HG03064 (cell line): Measurements from ENCODE around the gene RPL14.
"Not testable (repeated sequence)": the region's sequence is repeated elsewhere in the genome, so short reads cannot be mapped to it uniquely, and the experiment has no call there.

ENCODE experiments used
- ATAC-seq: cut with Tn5 transposase; IDR thresholded peaks from one replicate; pipeline ENCODE4 v1.9.1; 2021; ENCODE audit warnings: low read depth; ENCODE audit not compliant: unreplicated experiment

RPL14 gene

DNA sequence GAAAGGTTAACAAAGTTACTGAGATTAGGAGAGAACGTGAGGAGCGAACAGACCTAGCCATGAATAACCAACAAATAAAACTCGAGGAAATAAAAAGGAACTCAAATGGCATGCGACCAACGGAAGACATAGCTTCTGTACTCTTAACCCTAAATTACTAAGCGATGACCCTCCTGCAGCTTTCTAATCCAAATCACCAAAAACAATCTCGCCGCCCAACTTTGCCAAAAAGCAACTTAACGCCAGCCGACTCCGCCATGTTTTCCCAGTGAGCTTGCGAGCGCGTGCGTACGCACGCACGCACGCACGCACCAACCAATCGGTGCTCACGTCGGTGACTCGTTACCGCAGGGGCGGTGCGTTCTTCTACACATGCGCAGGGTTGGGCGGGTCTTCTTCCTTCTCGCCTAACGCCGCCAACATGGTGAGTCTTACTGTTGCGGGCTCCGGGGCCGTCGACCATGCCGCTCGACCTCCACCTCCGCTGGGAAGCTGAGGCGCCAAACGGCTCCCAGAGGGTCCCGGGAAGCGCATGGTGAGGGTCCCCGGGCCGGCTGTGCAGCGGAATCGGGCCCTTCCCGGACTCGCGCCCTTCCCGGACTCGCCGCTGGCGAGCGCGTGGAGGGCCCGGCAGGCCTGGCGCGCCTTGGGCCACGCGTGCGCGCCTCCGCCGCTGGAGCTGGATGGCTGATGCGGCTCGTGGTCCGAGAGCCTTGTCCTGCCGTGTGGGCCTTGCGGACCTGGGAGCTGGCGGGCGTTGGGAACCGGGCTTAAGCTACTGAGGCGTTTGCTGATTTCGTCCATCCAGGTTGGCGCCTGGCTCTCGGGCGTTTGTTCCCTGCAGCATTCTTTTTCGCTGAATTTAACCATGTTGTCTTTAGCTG lies at the start of gene RPL14:
Gene RPL14, plus strand, starts transcription at position 400 of the 884 bp plus-strand sequence. Its CDS starts 133 bp downstream, at position 533.
- peak; percentile 60 for ATAC-seq

DNA sequence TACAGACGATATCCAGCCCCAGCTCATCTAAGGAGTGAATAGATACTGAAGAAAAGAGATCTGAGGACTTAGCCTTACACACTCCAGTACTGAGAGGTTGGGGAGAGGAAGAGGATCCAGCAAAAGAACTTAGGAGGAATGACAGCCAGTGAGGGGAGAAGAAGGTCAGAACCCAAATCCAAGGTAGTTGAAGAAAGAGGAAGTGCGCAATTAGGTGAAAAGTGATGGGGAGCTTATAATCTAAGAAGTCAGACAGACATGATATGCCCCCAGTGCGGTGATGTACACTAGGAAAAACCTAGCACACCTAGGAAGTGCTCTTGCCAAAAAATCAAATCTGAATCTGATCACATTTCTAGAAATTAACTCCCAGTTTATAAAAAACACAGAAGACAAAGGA lies 49.5 kb upstream of the RPL14 start:
- no peak for ATAC-seq

DNA sequence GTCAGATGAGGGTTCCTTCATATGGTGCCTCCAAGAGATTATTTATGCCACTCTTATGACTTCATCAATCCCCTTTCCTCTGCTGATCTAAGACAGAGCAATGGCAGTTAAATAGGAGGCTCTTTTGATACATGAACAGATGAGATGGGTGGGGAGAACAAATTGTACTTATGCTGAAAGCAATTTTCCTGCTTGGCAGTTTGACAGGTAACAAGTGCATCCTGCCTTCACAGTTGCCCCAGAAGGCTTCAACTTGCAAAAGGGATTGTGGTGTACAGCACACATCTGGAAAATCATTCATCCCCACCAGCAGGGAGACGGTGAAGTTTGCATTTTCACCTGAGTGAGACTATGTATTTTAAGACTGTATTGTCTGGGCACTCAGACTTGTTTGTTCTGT lies 42.9 kb upstream of the RPL14 start:
- ATAC-seq = no peak

DNA sequence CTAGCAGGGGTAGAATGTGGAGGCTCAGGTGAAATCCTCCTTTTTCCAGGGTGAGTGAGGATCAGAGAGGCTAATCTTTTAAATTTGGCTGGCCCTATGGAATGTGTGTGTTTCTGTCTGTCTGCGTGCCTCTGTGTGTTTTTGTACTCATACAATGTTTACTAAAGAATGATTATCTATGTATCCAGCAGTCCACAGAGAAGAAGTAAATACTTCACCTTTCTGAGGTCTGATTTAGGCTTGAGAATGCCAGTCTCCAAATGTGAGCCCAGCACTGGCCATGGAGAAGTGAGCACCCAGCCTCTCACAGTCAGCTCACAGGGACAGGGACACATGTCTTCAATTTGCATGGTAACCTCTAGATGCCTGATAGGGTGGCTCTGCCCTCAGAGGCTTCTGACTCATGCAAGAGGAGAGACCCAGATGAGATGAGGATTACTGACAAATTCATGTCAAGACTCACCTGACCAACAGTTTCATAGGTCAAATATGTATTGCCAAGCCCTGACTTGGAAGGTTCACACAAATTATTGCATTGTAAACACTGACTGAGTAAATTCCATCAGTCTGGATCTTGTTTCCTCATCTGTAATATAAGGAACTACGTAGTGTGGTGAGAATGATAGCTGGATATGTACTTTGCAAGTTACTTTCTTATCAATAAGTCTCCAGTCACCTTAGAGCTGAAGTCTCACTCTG lies 39.1 kb upstream of the RPL14 start:
- ATAC-seq = no peak

DNA sequence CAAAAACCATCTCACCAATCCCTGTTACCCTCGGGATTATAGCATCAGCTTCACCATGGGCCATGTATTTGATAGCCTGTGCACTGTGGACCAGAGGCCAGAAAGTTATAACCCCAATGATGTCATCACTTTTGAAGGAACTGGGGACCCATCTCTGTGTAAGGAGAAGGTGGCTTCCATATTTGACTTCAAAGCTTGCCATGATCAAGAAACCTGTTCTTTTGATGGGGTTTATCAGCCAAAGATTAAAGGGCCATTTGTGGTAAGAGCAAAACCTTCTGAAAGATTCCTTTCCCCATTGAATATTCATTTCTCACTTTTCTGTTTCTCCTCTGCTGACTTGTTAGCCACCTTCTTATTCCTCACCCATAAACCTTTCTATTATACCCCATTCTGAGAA lies 34.3 kb upstream of the RPL14 start:
- ATAC-seq = no peak

DNA sequence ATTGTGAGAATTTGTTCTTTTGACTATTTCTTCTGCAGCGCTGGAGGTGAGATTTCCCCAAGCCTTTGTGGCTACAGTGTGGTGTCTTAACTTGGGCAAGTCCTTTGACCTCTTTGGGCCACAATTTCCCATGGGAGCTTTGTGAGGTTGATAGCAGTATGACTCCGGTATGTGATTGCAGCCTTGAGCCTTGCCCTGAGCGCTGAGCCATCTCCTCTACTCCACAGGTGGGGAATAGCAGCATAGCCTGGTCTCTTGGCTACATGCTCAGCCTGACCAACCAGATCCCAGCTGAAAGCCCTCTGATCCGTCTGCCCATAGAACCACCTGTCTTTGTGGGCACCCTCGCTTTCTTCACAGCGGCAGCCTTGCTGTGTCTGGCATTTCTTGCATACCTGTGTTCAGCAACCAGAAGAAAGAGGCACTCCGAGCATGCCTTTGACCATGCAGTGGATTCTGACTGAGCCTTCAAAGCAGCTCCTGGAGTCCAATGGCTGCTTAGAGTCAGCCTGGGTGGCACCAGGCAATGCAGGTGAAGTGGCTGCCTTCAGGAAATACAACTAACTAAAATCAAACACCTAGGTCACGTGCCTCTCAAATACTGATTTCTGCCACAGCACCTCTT lies 30.0 kb upstream of the RPL14 start:
- ATAC-seq = no peak

DNA sequence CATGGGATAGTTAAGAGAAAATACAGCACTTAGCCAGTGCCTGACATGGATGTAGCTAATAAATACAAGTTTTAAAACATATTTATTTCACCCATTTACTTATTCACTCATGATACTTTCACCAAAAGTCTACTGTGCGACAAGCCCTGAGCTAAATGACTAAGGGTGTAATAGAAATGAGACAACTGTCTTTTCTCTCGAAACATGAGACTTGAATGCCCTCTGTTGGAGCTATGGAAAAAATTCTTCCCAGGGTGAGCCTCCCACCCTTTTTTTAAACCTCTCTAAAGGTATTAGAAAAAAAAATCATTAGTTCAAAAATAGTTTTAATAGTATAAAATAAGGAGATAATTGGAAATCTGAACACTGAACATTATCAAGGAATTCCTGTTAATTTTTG lies 24.3 kb upstream of the RPL14 start:
- ATAC-seq = no peak

DNA sequence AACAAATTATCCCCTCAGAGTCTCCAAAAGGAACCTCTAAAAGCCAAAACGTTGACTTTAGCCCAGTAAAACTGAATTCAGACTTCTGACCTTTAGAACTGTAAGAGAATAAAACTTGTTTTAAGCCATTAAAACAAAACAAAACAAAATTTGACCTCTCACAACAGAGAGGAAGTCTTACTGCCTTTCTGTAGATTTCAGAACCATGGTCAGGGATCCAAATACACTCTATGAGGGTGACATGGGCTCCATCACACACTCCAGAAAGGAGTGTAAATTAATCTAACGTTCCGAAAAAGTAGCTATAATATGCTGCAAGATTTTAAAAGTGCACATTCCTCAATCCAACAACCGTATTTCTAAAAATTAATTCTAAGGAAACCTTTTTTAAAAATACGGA lies 19.2 kb upstream of the RPL14 start:
- no peak for ATAC-seq

DNA sequence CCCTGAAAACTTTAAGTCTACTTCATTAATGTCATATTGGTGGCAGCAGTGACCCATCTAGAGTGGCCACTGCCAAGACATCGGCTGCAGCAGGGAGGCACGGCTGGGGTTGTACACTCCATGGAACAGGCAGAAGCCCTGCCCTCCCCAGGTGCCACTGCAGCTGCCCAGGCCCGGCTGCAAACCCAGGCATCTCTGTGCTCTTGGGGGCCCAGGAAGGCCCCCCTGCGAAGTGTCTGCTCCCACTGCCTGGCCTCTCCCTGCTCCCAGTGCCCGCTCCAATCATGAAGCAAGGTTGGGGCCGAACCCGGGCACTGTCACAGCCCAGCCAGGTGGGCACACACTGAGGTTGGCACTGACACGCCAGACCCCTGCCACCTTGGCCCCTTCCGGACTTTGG lies 12.1 kb upstream of the RPL14 start:
- no peak for ATAC-seq

DNA sequence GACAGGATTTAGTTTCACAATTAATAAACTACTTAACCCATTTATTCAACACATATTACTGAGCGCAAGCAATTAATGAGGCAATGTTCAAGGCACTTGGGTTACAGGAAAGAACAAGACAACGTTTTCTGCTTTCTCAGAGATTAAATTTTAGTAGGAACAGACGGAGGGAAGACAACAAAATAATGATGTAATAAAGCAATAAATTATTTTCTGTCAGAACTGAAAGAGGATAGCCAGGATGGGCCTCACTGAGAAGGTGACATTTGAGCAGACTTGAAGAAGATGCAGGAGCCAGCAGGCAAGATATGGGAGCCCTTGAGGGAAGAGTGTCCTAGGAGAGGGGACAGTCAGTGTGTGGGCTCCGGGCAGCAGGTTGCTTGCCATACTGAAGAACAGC lies 11.3 kb upstream of the RPL14 start:
- no peak for ATAC-seq

DNA sequence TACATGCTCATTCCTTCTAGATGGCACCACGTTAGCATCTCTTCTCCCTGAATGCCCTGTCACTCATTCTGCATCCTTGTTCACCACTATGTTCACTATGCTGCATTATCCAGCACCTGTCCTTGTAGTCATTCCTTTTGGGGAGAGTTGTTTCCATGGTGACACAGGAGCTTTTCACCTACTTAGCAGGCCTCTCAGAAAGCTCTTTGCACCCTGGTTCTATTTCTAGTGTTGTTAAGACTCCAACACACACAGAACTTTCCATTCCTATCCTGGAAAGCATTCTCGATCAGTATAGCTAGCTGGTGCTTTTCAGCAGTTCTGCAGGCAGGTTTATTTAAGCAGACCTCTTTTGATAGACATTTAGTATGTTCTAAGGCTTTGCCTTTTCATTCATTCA lies 6.7 kb upstream of the RPL14 start:
- no peak for ATAC-seq

DNA sequence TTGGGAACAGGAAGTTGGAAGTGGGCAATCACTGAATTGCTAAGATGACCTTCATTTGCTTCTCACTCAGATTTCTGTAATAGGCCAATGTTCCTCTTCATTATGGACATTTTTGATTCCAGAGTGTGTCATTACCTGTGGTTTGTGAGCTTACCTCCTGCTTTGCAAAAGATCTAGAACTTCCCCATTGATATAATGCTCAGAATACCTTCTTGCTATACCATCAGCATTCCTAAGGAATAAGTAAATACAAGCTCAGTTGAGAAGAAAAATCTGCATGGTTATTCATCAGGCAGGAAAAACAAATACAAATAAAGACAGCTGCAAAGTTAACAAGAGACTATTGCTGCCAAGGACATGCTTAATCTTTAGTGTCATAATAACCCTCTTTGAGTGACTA lies 5.6 kb upstream of the RPL14 start:
- no peak for ATAC-seq

DNA sequence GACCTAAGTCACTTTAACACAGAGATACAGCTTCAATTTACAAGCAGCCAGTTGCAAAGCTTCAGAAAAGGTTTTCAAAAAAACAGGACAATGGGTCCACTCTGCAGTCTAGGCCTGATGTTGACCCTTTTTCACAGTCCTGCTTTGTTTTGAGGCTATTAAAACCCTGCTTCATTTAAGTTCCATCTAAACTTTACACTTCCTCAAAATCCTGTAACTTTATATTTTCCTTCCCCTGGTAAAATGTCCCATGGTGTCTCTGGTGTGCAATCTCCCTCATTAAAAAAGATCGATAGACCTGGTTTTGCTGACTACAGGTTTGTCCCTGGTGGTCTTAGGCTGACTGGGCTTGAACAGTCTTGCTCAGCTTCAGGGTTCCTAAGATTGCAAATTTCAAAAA lies 5.1 kb upstream of the RPL14 start:
- ATAC-seq = no peak

DNA sequence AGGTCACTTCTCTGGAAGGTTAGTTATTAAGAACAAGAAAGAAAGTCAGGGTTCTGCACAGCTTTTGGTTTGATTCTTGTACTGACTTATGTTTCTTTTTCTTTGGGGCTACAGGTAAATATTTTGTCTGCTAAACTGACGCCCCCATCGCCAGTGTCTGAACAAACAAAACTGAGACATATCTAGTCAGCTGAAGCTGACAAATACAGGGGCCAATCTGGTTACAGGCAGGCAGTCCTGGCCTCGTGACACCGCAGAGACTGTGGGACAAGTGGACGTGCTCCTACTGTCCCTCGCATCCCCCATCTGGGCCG lies 4.6 kb upstream of the RPL14 start:
- ATAC-seq = no peak

DNA sequence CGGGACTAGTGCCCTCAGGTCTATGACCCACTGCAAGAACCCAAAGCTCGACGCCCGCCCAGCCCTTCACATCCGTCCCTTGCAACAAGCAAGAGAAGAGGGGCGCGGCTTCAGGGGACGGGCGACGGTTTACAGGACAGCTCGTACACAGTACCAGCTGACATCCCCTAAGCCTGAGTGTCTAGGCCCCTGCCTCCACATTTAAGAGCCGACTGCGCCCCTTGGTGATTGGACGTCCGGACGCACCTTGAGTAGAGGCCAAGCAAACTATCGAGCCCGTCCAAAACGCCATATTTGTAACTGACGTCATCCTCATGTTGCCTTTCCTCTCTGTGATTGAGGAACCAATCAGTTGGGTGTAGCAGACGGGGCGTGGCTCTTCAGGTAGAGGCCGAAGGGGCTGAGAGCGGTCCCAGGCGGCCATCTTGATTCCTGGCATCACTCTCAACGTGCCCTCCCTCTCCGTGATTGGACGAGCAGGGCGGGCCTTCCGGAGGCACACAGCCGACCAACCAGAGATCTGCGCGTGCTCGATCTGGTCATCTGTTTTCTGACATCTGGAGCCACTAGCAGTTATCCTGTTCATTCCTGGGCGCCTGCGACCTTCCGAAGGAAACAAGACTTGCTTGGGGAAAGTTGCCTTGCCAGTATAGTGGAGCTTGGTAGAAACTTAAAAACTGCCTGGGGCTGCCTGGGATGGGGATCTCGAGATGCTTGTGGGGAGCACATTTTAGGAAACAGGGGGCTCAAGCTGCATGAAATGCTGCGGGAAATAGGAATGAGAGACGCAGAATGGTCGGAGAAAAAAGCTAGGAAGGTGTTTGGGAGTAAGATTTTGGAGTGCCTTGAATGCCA lies 4.0 kb upstream of the RPL14 start:
- peak; percentile 91 for ATAC-seq

DNA sequence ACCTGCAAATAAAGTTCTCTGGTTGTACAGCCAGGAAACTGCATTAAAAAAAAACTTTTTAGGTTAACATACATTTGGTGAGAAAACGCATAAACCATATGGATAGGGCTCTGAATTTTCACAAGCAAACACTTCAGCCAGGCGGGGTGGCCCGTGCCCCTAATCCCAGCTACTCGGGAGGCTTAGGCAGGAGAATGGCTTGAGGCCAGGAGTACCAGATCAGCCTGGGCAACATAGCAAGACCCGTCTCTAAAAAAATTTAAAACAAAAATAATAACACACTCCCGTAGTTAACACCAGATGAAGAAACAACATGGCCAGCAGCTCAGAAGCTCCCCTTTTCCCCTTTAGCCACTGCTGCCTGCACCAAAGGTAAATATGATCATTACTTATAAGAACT lies 3.2 kb upstream of the RPL14 start:
- no peak for ATAC-seq

DNA sequence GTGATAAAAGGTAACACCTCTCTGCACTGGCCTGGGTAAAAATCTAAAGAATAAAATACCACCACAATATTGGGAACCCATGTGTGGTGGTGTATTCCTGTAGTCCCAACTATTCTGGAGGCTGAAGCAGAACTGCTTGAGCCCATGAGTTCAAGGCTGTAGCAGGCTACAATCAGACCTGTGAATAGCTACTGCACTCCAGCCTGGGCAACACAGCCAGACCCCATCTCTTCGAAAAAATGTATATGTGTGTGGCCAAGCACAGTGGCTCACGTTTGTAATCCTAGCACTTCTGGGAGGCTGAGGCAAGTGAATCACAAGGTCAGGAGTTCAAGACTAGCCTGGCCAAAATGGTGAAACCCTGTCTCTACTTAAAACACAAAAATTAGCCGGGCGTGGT lies 1.8 kb upstream of the RPL14 start:
- ATAC-seq = no peak

DNA sequence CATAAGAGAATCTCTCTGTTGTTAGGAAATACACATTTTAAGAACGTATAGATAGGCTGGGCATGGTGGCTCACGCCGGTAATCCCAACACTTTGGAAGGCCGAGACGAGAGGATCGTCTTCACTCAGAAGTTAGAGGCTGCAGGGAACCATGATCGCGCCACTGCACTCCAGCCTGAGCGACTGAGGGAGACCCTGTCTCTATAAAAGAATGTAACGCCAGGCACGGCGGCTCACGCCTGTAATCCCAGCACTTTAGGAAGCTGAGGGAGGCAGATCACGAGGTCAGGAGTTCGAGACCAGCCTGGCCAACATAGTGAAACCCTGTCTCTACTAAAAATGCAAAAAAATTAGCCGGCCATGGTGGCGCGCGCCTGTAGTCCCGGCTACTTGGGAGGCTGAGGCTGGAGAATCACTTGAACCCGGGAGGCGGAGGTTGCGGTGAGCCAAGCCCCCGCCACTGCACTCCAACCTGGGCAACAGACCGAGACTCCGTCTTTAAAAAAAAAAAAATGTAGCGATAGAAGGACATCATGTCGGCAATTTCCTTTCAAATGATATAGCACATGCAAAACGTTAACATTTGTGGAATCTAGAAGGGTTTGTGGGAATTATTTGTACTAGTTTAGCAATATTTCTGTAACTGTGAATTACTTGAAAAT lies 730 bp upstream of the RPL14 start:
- no peak for ATAC-seq

DNA sequence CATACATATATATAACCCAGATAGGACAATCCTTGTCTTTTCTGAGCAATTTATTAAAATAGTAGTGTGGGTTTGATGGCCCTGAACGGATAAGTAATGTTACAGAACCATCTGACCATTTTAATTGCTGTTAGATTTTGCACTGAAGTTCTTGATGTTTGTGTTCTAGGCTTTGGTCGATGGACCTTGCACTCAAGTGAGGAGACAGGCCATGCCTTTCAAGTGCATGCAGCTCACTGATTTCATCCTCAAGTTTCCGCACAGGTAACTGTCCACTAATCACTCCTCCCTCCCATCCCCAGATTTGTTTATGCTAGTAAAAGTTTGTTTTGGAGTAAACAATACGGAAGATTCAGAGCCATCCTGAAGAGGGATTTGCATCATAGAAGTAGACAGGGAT lies 1.3 kb downstream of the RPL14 start:
- no peak for ATAC-seq

DNA sequence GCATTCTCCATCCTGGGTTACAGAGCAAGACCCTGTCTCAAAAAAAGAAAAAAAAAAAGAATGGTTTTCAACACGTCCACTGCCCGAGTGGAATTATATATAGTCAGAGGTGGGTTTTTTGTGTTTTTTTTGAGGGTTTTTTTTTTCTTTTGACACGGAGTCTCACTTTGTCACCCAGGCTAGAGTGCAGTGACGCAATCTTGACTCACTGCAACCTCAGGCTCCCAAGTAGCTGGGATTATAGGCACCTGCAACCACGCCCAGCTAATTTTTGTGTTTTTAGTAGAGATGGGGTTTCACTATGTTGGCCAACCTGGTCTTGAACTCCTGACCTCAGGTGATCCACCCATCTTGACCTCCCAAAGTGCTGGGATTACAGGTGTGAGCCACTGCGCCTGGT lies 3.3 kb downstream of the RPL14 start:
- not testable (repeated sequence) for ATAC-seq
